ENCODE data around the gene ABCC1.
A peak's percentile ranks its signal among the peaks of the same experiment; 100 is the strongest.

The ABCC1 gene

GRCh38 chr16:15946257-15947044 lies 3.0 kb upstream of the ABCC1 start:
- no peaks in the 10 kb centered on the region for H3K9me3 ChIP-seq (ENCODE audit: control insufficient read depth, insufficient read depth, low read length)
- H3K27ac ChIP-seq (ENCODE audit: low read depth, low read length) = no peak overlapping the region
- H3K79me2 ChIP-seq (ENCODE audit: control insufficient read depth, low read length) = peaks cover 25% of the 10 kb centered on the region
- TF ChIP-seq EZH2phosphoT487 (IDR thresholded peaks at IDR 0.05; ENCODE audit: borderline replicate concordance, low read length) (no peak), CTCF (IDR thresholded peaks at IDR 0.05; ENCODE audit: low read depth, low read length, poor library complexity, severe bottlenecking) (no peak)
- H3K4me1 ChIP-seq (ENCODE audit: control insufficient read depth, low read length) = peaks cover 31% of the 10 kb centered on the region
- H3K9me2 ChIP-seq (replicated peaks; ENCODE audit: control insufficient read depth, low read length) = no peaks in the 10 kb centered on the region
- H4K20me1 ChIP-seq (ENCODE audit: control insufficient read depth, insufficient read depth, low read depth, low read length) = no peaks in the 10 kb centered on the region
- H3K36me3 ChIP-seq (ENCODE audit: control insufficient read depth, low read length) = no peaks in the 10 kb centered on the region
- no peaks in the 10 kb centered on the region for H3F3A ChIP-seq (ENCODE audit: control insufficient read depth, insufficient read depth)
- H3K4me3 ChIP-seq (ENCODE audit: low read length) = no peak overlapping the region
- no peak overlapping the region for H3K4me2 ChIP-seq (ENCODE audit: low read length)
- no peaks in the 10 kb centered on the region for H3K27me3 ChIP-seq (ENCODE audit: control insufficient read depth, low read length)

GRCh38 chr16:15947983-15948509 lies 1.4 kb upstream of the ABCC1 start:
- Histone ChIP-seq H3K36me3 (ENCODE audit: control insufficient read depth, low read length) (no peaks in the 10 kb centered on the region), H3K79me2 (ENCODE audit: control insufficient read depth, low read length) (peaks cover 41% of the 10 kb centered on the region), H4K20me1 (ENCODE audit: control insufficient read depth, insufficient read depth, low read depth, low read length) (no peaks in the 10 kb centered on the region; the same call in 1 of the 2 replicates), H3K9me2 (replicated peaks; ENCODE audit: control insufficient read depth, low read length) (no peaks in the 10 kb centered on the region), H3K4me2 (ENCODE audit: low read length) (no peak overlapping the region), H3K4me3 (ENCODE audit: low read length) (no peak overlapping the region), H3K27me3 (ENCODE audit: control insufficient read depth, low read length) (no peaks in the 10 kb centered on the region), H3K27ac (ENCODE audit: low read depth, low read length) (no peak overlapping the region), H3F3A (ENCODE audit: control insufficient read depth, insufficient read depth) (no peaks in the 10 kb centered on the region), H3K4me1 (ENCODE audit: control insufficient read depth, low read length) (peaks cover 34% of the 10 kb centered on the region), H3K9me3 (ENCODE audit: control insufficient read depth, insufficient read depth, low read length) (no peaks in the 10 kb centered on the region)
- TF ChIP-seq CTCF (IDR thresholded peaks at IDR 0.05; ENCODE audit: low read depth, low read length, poor library complexity, severe bottlenecking) = no peak
- TF ChIP-seq EZH2phosphoT487 (IDR thresholded peaks at IDR 0.05; ENCODE audit: borderline replicate concordance, low read length) = no peak

- Histone ChIP-seq H3K9me2 (replicated peaks; ENCODE audit: control insufficient read depth, low read length) (no peaks in the 10 kb centered on the region), H3K27me3 (ENCODE audit: control insufficient read depth, low read length) (no peaks in the 10 kb centered on the region), H3K4me3 (ENCODE audit: low read length) (peak overlapping the region; percentile 73), H3F3A (ENCODE audit: control insufficient read depth, insufficient read depth) (no peaks in the 10 kb centered on the region), H3K9me3 (ENCODE audit: control insufficient read depth, insufficient read depth, low read length) (no peaks in the 10 kb centered on the region), H3K4me1 (ENCODE audit: control insufficient read depth, low read length) (peaks cover 29% of the 10 kb centered on the region), H3K4me2 (ENCODE audit: low read length) (peak overlapping the region; percentile 76), H4K20me1 (ENCODE audit: control insufficient read depth, insufficient read depth, low read depth, low read length) (no peaks in the 10 kb centered on the region; the same call in 1 of the 2 replicates), H3K27ac (ENCODE audit: low read depth, low read length) (peak overlapping the region; percentile 23; the same call in 1 of the 2 replicates), H3K36me3 (ENCODE audit: control insufficient read depth, low read length) (no peaks in the 10 kb centered on the region; the same call in 1 of the 2 replicates), H3K79me2 (ENCODE audit: control insufficient read depth, low read length) (peaks cover 47% of the 10 kb centered on the region)
- TF ChIP-seq EZH2phosphoT487 (IDR thresholded peaks at IDR 0.05; ENCODE audit: borderline replicate concordance, low read length) (no peak), CTCF (IDR thresholded peaks at IDR 0.05; ENCODE audit: low read depth, low read length, poor library complexity, severe bottlenecking) (no peak)
These were observed 745 bp upstream of the ABCC1 start for GRCh38 chr16:15948532-15949209.

Measured in DOHH2 (cell line).